Body of pancreas (tissue), 4 donors: ENCODE measurements around the gene CD274.

Experiments used
- POLR2A ChIP-seq, 3 donors: fragments of 450-650 bp; IDR thresholded peaks; one replicate each; pipeline ENCODE4 v1.6.1; 2016; ENCODE audit warnings: antibody characterized with exemption in 3 of 3, mild to moderate bottlenecking in 2 of 3
- TF ChIP-seq, protein P1 (sequence below), 7 experiments: fragments of 450-650 bp in 4 of 7; fragments of 200-600 bp in 3 of 7; sonication (generic) in 3 of 7; IDR thresholded peaks; one replicate each; pipeline ENCODE4 v1.5.1; 2016 to 2019; ENCODE audit warnings: antibody characterized with exemption in 7 of 7

- TF ChIP-seq, protein P1, sequence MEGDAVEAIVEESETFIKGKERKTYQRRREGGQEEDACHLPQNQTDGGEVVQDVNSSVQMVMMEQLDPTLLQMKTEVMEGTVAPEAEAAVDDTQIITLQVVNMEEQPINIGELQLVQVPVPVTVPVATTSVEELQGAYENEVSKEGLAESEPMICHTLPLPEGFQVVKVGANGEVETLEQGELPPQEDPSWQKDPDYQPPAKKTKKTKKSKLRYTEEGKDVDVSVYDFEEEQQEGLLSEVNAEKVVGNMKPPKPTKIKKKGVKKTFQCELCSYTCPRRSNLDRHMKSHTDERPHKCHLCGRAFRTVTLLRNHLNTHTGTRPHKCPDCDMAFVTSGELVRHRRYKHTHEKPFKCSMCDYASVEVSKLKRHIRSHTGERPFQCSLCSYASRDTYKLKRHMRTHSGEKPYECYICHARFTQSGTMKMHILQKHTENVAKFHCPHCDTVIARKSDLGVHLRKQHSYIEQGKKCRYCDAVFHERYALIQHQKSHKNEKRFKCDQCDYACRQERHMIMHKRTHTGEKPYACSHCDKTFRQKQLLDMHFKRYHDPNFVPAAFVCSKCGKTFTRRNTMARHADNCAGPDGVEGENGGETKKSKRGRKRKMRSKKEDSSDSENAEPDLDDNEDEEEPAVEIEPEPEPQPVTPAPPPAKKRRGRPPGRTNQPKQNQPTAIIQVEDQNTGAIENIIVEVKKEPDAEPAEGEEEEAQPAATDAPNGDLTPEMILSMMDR (IDR thresholded peaks at IDR 0.05): no peak
- no peak for TF ChIP-seq POLR2A (IDR thresholded peaks at IDR 0.05)
These were observed 9.0 kb downstream of the CD274 start for GRCh38 chr9:5459289-5459829.
